ENCODE results near the gene GRM2. TPM values are rescaled to one million over a fixed set of nuclear protein-coding genes. Genes with fewer than 3 reads are reported as not detected.

The GRM2 gene
- total RNA-seq, 2 donors from 2014 or later = 0.16 to 0.19 TPM

DNA sequence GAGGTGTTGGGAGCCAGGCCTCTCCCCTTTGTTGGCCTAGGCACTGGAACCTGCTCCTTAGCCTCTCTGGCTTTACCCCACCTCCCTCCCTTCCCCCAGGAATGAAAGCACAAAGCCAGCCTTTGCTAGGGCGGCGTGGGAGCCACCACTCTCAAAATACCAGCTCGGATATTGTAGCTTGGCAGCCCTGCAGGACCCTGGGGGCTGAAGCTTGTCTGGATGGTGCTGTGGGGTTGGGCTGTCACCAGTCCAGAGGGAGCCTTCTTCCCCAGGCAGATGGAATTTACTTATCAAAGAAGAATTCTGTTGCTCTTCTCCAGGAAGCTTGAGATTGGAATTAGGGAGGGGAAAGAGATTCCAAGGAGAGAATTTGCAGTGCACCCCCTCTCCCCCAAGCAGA is 14.9 kb upstream of the GRM2 start:
- H3K4me3 ChIP-seq = no peak overlapping the region
- no peaks in the 10 kb centered on the region for H3K27me3 ChIP-seq
- H3K9me3 ChIP-seq = no peaks in the 10 kb centered on the region
- H3K27ac ChIP-seq = no peak overlapping the region
- no peak for DNase-seq (ENCODE audit: low spot score)
- peaks cover 19% of the 10 kb centered on the region for H3K36me3 ChIP-seq
- TF ChIP-seq, protein P1, sequence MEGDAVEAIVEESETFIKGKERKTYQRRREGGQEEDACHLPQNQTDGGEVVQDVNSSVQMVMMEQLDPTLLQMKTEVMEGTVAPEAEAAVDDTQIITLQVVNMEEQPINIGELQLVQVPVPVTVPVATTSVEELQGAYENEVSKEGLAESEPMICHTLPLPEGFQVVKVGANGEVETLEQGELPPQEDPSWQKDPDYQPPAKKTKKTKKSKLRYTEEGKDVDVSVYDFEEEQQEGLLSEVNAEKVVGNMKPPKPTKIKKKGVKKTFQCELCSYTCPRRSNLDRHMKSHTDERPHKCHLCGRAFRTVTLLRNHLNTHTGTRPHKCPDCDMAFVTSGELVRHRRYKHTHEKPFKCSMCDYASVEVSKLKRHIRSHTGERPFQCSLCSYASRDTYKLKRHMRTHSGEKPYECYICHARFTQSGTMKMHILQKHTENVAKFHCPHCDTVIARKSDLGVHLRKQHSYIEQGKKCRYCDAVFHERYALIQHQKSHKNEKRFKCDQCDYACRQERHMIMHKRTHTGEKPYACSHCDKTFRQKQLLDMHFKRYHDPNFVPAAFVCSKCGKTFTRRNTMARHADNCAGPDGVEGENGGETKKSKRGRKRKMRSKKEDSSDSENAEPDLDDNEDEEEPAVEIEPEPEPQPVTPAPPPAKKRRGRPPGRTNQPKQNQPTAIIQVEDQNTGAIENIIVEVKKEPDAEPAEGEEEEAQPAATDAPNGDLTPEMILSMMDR (IDR thresholded peaks at IDR 0.05) = no peak
- H3K4me1 ChIP-seq = peaks cover 0 to 29% of the 10 kb centered on the region in 2 donors

DNA sequence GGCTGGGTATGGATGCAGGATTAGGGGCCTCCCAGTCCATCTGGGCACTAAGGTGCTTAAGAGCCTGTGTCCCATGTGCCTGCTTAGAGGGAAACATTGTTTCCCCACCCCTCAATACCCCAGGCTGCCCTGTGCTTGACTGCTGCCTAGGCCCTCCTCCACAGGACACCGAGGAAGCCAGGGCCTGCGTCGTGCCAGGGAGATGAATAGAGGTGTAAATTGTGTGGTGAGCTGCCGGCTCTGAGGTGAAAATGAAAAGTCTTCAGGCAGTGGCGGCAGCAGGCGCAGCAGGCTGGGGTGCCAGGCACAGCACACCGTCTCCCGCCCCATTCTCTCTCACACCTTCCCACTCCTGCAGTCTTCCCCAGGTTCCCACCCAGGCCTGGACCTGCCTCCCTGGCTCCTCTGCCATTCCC is 13.9 kb upstream of the GRM2 start:
- Histone ChIP-seq H3K27me3 (no peaks in the 10 kb centered on the region), H3K27ac (no peak overlapping the region)

DNA sequence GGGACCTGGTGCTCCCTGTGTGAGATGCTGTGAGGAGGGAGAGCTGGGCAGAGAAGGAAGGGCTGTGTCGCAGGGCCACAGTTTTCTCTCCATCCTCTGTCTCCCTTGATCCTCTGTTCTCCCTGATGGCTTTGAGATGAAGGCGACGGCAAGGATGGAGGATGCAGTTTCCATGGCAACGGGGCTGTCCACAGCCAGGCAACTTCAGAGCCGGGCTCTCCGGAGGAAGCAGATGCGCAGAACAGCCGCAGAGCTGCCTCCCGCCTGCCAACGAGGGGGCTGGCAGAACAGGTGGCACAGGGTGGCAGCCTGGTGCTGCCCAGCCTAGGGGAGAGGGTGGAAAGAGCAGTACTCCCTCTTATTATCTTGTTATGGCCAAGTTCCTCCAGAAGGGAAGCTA is 9.9 kb upstream of the GRM2 start:
- DNase-seq (ENCODE audit: low spot score) = no peak
- no peaks in the 10 kb centered on the region for H3K4me1 ChIP-seq
- H3K27ac ChIP-seq = no peak overlapping the region
- peaks cover 57% of the 10 kb centered on the region for H3K36me3 ChIP-seq
- no peaks in the 10 kb centered on the region for H3K9me3 ChIP-seq
- H3K27me3 ChIP-seq = no peaks in the 10 kb centered on the region
- H3K4me3 ChIP-seq = no peak overlapping the region
- TF ChIP-seq, protein P1 (IDR thresholded peaks at IDR 0.05) = no peak

More for the DNA sequence above, 13.9 kb upstream of the GRM2 start:
- no peaks in the 10 kb centered on the region for H3K9me3 ChIP-seq
- H3K36me3 ChIP-seq = peaks cover 25% of the 10 kb centered on the region
- TF ChIP-seq, protein P1 (IDR thresholded peaks at IDR 0.05) = no peak
- no peak for DNase-seq (ENCODE audit: low spot score)
- peaks cover 0 to 18% of the 10 kb centered on the region in 2 donors for H3K4me1 ChIP-seq
- no peak overlapping the region for H3K4me3 ChIP-seq

DNA sequence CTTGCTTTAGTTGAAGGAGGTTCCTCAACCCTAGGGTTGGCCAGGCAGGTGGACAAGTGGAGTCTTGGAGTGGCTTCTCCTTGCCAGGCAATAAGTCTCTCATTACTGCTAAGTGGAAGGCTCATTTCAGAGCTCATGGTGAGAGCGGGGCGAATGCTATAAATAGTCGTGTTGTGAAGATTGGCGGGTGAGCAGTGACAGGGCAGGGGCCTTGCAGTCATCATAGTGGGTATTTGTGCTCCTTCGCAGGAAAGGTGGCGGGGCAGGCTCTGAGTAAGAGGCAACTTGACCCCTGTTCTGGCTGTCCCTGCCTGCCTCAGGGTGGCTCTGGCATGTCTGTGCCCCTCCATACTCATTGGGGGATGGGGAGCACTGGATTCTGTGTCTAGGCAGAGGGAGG is 8.7 kb upstream of the GRM2 start:
- Histone ChIP-seq H3K9me3 (no peaks in the 10 kb centered on the region), H3K4me1 (no peaks in the 10 kb centered on the region), H3K36me3 (peaks cover 58% of the 10 kb centered on the region), H3K4me3 (no peak overlapping the region), H3K27me3 (no peaks in the 10 kb centered on the region), H3K27ac (no peak overlapping the region)
- DNase-seq (ENCODE audit: low spot score) = no peak
- TF ChIP-seq, protein P1 (IDR thresholded peaks at IDR 0.05) = no peak

DNA sequence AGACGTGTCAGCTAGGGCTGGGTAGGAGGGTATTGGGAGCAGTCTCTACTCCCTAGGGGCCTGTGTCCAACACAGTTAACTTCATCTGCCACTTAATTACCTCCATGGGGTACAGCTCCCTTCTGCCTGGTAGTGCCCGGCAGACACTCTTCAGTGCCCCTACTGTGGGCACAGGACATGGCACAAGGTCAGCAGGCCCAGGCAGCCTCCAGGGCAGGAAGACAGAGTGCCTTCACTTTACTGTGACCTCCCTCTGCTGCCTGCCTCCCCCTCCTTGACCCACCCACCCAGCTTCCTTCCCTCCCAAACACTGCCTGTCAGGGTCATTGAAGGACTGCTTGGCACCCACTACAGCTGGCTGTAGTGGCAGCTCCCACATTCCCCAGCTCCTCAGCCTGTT is 6.5 kb upstream of the GRM2 start:
- Histone ChIP-seq H3K4me3 (no peak overlapping the region), H3K27me3 (no peaks in the 10 kb centered on the region), H3K27ac (no peak overlapping the region), H3K4me1 (no peaks in the 10 kb centered on the region), H3K9me3 (no peaks in the 10 kb centered on the region), H3K36me3 (peaks cover 60% of the 10 kb centered on the region)
- no peak for DNase-seq (ENCODE audit: low spot score)
- TF ChIP-seq, protein P1 (IDR thresholded peaks at IDR 0.05) = no peak

DNA sequence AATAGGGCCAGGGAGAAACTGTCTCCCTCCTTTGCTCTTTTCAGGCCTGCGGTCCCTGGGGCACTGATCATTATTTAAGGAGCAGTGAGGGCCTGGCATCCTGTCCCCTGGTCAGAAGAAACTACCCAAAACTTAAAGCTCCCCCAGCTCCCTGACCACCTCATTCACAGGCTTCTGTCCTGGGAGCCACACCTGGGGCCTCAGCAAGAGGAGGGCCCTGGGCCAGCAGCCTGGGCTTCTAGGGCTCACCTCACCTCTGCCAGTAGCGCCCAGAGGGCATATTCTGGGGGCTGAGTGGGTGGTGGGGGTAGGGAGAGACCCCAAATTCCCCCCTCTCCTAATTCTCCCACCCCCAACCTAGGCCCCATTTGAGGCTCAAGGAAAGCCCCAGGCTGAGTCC is 4.7 kb upstream of the GRM2 start:
- H3K36me3 ChIP-seq = peaks cover 54% of the 10 kb centered on the region
- H3K27ac ChIP-seq = no peak overlapping the region
- TF ChIP-seq, protein P1 (IDR thresholded peaks at IDR 0.05) = no peak
- H3K4me1 ChIP-seq = peaks cover 0 to 8% of the 10 kb centered on the region in 2 donors
- no peak for DNase-seq (ENCODE audit: low spot score)
- no peaks in the 10 kb centered on the region for H3K9me3 ChIP-seq
- no peak overlapping the region for H3K4me3 ChIP-seq
- no peaks in the 10 kb centered on the region for H3K27me3 ChIP-seq
